Activated CD8-positive, alpha-beta T cell treated with anti-CD3 and anti-CD28 coated beads, Interleukin-2, amount 10 ng/mL, durations not matched to agents 7 days and 5 days (primary cell): ENCODE results near the gene AIM2. TPM values are rescaled to one million over a fixed set of nuclear protein-coding genes. Genes with fewer than 3 reads are reported as not detected.

Experiments
- ATAC-seq: fragments of 150-1000 bp; cut with Tn5 transposase; one replicate; pipeline ENCODE4 v1.10.0; 2021; ENCODE audit warnings: moderate library complexity
- CTCF ChIA-PET: fragments of 350-600 bp; sonication (Branson Sonifier 250); formaldehyde crosslinking; loops from one replicate; lab custom pipeline; 2021; ENCODE audit warnings: antibody characterized with exemption; lab: Charles Lee
- POLR2A ChIA-PET: fragments of 350-600 bp; sonication (Branson Sonifier 250); formaldehyde crosslinking; loops from one replicate; lab custom pipeline; 2021; ENCODE audit warnings: antibody characterized with exemption; lab: Charles Lee
- DNase-seq: peaks from one replicate; pipeline ENCODE4 v3.0.0-alpha.2; 2020
- H3K27ac Mint-ChIP-seq: one replicate; pipeline ENCODE4 v1.8.0; 2021; ENCODE audit warnings: mild to moderate bottlenecking, mixed read lengths
- H3K27me3 Mint-ChIP-seq: one replicate; pipeline ENCODE4 v1.8.0; 2021; ENCODE audit warnings: low read depth, mixed read lengths
- H3K36me3 Mint-ChIP-seq: one replicate; pipeline ENCODE4 v1.8.0; 2021; ENCODE audit warnings: low read depth, mixed read lengths
- H3K4me1 Mint-ChIP-seq: one replicate; pipeline ENCODE4 v1.8.0; 2021; ENCODE audit warnings: low read depth, mixed read lengths
- H3K4me3 Mint-ChIP-seq: one replicate; pipeline ENCODE4 v1.8.0; 2021; ENCODE audit warnings: mild to moderate bottlenecking, mixed read lengths
- H3K9me3 Mint-ChIP-seq: one replicate; pipeline ENCODE4 v1.8.0; 2022; ENCODE audit warnings: mixed read lengths; ENCODE audit not compliant: insufficient read depth
- total RNA-seq, 2 experiments: library from RNA; stranded (reverse); gene quantifications; one replicate each; pipeline ENCODE4 v1.2.3, GENCODE V29; 2021

Gene AIM2
- total RNA-seq, 2 experiments from 2014 or later = 0.99 to 1.8 TPM

DNA sequence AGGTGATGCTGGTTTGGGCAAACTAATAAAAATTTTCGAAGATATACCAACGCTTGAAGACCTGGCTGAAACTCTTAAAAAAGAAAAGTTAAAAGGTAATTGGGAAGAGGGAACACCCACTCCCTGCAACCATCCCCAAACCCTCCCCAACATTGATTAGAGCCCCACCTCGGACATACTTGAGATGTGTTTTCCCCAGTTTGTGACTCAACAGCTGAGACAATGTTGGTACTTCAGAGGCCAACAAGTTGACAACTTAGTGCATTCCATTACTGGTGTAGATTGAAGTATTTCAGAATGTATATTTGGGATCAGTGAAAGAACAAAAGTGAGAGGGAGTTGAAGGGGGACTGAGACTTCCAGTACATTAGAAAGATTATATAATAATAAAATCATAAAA, 61.7 kb downstream of the AIM2 start:
- peaks cover 88% of the 10 kb centered on the region for H3K36me3 Mint-ChIP-seq
- ChIA-PET POLR2A (interaction anchor here (3.3 to 4.3 kb wide), 2 partner anchors 53 to 62 kb away, joined by 26 to 36 read pairs; partner anchors contain the start of gene AIM2), CTCF (no interaction called here)
- ATAC-seq = no peak
- H3K27ac Mint-ChIP-seq = peak overlapping the region; percentile 95
- peaks cover 55% of the 10 kb centered on the region for H3K4me1 Mint-ChIP-seq
- no peaks in the 10 kb centered on the region for H3K9me3 Mint-ChIP-seq
- DNase-seq = no peak
- peak overlapping the region; percentile 82 for H3K4me3 Mint-ChIP-seq
- H3K27me3 Mint-ChIP-seq = no peaks in the 10 kb centered on the region

DNA sequence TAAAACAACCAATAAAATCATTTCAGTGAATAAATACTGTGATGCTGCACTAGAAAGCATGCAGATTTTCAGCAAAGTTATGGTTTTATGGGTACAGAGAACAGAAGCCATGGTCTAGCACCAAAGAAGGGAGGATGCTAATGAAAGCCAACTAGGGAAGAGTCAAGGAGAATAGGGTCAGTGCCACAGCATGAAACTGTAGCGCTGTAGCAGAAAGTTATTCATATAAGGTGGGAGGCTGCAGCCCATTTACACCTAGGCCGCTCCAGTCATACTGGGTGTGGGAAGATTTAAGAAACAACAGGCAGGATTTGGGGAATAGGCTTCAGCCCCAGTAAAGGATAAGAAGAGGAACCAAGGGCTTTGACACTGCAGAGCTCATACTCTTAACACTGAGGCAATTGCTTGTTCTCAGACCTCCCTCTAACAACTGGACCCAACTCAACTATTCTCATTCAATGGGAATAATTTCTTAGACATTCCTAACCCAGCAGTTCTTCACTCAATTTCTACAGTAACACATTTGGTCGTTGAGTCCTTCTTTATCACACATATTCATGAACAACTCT, 62.5 kb downstream of the AIM2 start:
- no peaks in the 10 kb centered on the region for H3K9me3 Mint-ChIP-seq
- DNase-seq = no peak
- POLR2A ChIA-PET = interaction anchor here (1.9 to 4.3 kb wide), 3 partner anchors 54 to 80 kb away, joined by 11 to 36 read pairs (median 26); partner anchors contain the start of gene AIM2
- peaks cover 49% of the 10 kb centered on the region for H3K4me1 Mint-ChIP-seq
- H3K36me3 Mint-ChIP-seq = peaks cover 85% of the 10 kb centered on the region
- H3K4me3 Mint-ChIP-seq = peak overlapping the region; percentile 82
- no peak for ATAC-seq
- H3K27ac Mint-ChIP-seq = peak overlapping the region; percentile 95
- no peaks in the 10 kb centered on the region for H3K27me3 Mint-ChIP-seq
- CTCF ChIA-PET = interaction anchor here (1.1 kb wide), 1 partner anchor 16 kb away, joined by 4 read pairs; no protein-coding TSS in a partner anchor

DNA sequence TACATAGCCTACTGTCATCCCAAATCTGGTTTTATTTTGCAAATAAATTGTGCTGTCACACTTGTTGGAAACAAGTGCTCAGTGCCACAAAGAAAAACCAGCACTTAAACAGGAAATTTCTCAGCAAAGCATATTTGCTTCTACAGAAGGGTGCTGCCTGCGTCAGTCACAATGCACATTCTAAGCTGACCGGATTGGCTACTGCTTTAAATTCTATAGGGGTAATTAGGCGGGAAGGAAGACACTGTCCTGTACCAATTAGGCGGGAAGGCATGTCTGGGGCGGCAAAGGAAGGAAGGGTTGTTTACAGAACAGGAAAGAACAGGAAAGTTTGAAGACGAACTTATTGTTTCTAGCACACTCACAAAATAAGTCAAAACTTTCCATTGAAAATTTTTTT, 64.1 kb downstream of the AIM2 start:
- DNase-seq (peak; percentile 86), ATAC-seq (peak; percentile 63)
- H3K36me3 Mint-ChIP-seq = peaks cover 73% of the 10 kb centered on the region
- H3K27me3 Mint-ChIP-seq = no peaks in the 10 kb centered on the region
- H3K27ac Mint-ChIP-seq = peak overlapping the region; percentile 95
- peaks cover 51% of the 10 kb centered on the region for H3K4me1 Mint-ChIP-seq
- ChIA-PET POLR2A (interaction anchor here (0.6 to 4.3 kb wide), 13 partner anchors 12 to 912 kb away, joined by 3 to 36 read pairs (median 5); partner anchors contain the start of genes AIM2 and PYHIN1), CTCF (interaction anchor here (0.8 to 0.9 kb wide), 2 partner anchors 10 to 64 kb away, joined by 3 read pairs; partner anchors contain the start of gene AIM2)
- H3K4me3 Mint-ChIP-seq = peak overlapping the region; percentile 82
- no peaks in the 10 kb centered on the region for H3K9me3 Mint-ChIP-seq

Other genes starting within 250 kb of the AIM2 start
- not detected for gene MNDA, start 245.4 kb downstream of the AIM2 start, total RNA-seq
- 10 to 100 TPM; 11.5 to 12.5 TPM for gene PYHIN1, start 145.2 kb downstream of the AIM2 start, total RNA-seq
- 100 to 1,000 TPM; 308 to 314 TPM for gene IFI16, start 66.9 kb downstream of the AIM2 start, total RNA-seq
- gene CADM3, start 94.8 kb upstream of the AIM2 start, total RNA-seq = not detected
- not detected for gene ACKR1, start 128.1 kb upstream of the AIM2 start, total RNA-seq
- not detected for gene FCER1A, start 225.6 kb upstream of the AIM2 start, total RNA-seq